IPS-NIHi11 (cell line): Measurements from ENCODE around the gene STXBP6.
"Not testable (repeated sequence)": the region's sequence is repeated elsewhere in the genome, so short reads cannot be mapped to it uniquely, and the experiment has no call there.

Experiments
- DNase-seq: peaks from one replicate; pipeline ENCODE4 v3.0.0; 2012; ENCODE audit warnings: mixed read lengths, low spot score

The STXBP6 gene

DNA sequence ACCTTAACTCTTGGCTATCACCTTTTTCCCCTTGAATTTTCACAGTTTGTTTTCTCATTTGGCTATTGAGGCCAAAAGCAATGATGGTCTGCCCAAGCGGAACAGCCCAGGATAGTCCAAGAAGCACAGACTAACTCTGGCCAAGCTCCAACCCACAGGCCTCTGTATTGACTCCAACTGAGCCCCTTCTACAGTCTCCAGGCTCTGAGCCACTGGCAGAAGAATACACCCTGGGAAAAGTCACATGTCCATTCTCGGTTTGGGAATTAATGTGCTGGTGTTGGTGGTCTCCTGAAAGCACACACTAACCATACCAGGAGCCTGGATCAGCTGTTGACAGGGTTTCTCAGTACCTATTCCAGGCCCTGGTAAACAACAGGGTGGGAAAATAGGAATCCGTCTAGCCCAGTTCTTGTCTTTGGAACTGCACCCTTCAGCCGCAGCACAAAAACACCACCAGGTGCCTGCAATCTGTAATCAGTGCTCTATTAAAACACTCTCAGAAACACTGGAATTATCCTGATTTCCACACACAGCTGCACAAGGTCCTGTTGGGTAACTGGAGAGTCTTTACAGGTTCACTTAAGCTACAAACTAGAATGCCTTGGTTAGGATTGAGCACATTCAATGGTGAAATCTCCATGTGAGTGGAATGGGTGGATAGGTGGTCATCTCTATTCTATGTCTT is 63.6 kb downstream of the STXBP6 start:
- no peak for DNase-seq

DNA sequence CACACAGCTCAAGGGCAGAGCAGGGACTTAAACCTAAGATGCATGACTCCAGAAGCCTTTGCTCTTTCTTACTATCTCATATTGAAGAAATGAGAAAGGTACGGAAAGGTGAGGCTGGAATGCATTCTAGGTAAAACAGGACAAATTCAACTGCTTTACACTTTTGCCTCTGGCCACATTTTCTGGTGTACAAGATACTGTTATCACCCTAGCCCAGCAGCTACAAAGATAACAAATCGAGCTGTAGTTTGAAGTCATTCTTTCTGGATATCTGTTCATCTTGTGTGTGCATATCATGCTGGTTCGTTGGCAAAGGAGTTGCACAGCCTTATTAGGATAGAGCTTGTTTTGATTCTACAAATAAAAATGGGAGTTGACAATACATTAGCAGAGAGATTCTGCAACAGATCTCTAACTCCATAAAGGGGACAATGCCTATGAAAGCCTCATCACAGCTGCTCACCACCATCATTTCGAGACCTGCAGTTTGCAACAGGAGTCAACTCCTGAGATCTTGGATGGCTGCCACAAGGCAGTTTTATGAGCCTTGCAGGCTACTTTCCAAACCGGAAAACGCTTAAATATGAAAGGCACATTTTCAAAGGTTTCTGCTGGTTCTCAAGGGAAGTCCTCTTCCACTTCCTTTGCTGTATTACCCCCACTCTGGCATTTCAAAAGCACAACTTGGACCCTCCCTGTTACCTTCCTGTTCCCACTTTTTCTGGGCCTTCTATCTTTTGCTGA is 64.9 kb downstream of the STXBP6 start:
- peak; percentile 26 for DNase-seq

DNA sequence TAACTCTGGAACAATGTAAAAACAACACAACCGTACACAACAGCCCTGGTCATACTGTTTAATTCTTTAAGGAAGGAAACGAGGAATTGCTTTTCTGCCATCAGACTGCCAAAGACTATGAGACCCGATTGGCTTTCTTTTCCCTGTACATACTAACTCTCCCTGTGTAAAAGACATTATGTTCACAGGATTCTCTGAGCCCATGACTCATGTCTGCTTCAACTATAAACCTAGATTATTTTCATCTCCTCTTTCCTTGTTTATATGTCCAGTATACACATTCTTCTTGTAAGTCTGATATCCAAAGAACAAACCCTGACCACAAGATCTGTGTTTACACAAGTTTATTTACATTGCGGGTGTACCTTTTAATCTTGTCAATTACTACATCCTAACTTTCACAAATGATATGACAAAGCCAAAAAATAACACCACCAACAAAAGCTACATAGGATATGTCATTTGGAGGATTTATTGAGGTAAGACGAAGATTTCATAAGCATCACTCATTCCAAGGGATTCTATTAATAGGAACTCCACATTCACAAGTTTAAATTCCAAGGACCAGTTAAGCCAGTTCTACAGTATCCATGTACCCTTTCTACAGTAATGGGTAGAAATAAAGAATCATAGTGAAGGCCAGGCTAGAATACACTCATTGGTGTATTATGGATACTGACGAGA is 67.3 kb downstream of the STXBP6 start:
- no peak for DNase-seq

DNA sequence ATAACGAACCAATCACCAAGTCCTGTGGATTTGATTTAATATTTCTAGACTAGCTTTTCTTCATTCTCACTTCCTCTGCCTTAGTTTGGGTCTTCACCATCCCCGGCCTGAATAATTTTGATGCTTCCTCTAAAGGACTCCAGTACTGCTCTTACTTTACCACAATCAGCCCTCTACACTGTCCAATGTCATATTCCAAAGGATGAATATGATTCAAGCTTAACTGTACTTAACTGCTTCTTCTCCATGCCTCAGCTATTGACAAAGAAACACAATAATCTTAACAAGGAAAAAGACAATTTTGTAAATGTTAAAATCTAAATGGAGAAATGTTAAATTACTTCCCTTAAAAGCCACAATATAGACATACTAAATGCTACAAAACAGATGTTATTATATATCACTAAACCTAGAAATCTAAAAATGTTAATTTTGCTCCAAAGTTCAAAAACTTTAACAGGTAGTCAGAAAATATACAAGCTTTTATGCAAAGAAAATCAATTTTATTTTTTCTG is 70.2 kb downstream of the STXBP6 start:
- DNase-seq = no peak

DNA sequence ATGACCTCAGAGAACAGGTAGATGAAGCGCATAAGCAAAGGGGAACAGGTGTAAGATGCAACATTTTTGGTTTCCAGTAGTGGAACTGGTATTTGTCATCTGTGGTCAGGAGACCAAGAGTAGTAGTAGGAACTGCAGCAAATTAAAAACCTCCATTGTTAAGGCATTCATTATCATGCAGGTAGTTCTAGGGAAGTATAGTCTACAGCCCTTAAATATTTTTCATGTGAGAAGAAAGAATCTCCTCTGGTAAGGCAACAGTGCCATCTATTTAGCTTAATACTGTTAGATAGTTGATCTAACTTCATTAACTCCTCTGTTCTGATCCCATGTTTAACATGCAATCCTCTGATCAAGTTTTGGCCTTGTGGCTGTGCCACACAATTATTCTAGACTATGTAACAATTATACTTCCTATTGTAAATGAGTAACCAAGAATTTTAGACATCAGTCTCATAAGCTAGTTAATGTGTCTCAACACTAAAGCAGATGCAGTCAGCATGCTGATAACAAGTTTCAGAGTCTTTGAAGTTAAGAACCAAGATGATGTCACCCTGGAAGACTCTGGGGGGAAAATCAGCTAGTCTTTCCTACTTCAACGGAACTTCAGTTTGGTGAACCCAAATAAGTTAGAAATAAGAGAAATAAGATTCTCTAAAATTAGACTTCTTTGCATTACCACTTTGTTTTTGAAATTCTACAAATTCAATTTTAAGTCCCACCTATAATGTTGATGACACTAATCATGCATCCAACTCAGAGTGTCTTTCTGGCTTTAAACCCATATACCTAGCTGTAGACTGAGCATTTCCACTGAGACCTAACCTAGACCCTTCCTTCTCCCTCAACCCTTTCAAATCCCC is 70.9 kb downstream of the STXBP6 start:
- DNase-seq = no peak

DNA sequence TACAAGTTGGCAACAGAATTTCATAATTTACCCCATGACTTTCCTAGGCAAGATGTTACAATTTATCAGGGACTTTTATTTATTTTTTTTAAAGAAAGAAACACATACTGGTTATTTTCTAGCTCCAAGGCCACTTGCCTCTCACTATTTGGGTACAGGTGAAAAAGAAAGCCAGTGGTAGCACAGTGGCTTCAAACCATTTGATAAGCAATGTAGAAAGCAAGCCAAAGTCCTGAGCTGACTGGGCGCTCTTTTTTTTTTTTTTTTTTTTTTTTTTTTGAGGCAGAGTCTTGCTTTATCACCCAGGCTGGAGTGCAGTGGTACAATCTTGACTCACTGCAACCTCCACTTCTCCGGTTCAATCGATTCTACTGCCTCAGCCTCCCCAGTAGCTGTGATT is 73.3 kb downstream of the STXBP6 start:
- no peak for DNase-seq

DNA sequence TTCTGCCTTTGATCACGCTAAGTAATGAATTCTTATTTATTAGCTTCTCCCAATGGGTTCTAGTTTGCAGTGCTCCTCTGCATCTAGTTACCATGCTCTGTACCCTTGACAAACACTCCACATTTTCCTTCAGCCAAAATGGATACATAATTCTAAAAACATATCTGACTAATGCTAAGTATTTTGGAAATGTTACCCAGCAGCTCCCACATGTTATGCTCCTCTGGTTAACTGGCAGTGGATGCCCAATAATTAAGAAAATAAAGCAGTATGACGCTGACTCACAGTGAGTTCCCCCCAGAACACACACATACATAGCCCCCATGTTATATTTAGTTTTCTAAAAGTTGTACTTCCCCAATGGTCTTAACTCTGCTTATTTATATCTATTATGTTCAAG is 74.6 kb downstream of the STXBP6 start:
- no peak for DNase-seq

DNA sequence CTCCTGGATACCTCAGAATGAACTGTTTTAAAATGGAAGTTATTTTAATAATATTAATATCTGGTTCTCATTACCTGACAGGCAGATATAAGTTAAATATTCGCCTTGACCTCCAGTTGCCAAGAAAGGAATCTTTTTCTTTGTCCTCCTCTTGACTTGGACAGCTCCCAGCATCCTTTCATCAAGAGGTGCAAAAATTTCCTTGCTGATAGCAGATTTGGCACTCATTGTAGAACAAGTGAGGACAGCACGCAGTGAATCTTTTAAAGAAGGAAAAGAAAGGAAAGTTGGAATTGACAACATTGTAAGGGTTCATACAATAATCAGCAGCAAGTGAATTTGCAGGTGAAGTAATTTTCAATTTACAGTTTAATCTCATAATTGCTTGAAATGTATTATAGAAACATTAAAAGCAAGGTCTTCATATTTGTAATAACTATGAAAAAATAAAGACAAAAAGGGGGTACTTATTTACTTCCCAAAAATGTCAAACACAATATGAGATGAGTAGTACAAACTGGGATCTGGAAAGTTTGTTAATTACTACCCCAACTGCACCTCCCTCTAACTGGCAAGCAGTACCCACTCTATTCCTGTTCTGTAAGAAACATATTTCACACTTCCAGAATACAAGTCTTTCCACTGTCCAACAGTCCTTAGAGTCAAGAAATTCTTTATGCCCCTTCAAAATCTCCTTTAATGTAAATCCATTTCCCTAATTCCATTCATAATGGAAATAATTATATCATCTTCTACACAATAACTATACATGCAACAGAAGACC is 75.2 kb downstream of the STXBP6 start:
- no peak for DNase-seq

DNA sequence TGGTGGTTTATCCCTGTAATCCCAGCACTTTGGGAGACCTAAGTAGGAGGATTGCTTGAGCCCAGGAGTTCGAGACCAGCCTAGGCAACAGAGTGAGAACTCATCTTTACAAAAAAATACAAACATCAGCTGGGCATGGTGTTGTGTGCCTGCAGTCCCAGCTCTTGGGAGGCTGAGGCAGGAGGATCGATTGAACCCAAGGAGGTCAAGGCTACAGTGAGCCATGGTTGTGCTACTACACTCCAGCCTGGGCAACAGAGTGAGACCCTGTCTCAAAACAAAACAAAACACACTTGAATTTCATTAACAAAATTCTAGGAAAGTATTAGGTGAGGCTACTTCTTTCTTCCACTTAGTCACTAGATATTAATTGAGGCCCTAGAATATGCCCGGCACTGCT is 77.1 kb downstream of the STXBP6 start:
- DNase-seq = no peak

DNA sequence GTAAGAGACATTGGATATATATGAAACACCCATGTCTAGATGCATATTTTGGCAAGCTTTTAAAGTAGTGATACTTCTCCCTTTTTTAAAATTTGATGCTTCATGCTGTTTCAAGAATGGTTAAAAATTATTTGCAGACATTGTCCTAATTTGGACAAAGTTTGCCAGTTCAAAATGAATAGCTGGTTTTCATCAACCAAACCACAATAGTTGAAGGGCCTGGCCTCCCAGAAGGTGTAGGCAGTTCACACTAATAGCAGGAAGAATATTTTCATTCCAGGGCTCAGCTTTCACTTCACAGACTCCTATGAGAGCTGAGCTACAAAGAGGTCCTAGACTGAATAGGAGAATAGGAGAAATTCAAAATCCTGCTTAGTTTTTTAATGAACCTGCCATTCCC is 78.7 kb downstream of the STXBP6 start:
- no peak for DNase-seq

DNA sequence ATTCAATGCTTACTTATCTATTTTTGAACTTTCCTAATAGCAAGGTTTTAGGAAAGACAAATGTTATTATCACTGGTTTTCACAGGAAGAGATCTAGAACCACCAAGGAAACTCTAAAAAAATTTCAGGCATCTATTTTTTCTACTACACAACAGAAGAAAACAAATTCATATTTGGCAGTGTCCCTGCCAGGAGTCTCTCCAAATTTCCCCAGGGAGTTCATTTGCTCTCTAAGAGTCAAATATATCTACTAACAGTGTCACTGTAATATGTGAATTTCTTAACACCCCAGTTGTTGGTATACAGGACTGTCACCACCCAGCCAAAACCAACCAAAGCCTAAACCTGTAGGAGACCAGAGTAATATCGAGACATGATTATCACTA is 83.4 kb downstream of the STXBP6 start:
- no peak for DNase-seq

DNA sequence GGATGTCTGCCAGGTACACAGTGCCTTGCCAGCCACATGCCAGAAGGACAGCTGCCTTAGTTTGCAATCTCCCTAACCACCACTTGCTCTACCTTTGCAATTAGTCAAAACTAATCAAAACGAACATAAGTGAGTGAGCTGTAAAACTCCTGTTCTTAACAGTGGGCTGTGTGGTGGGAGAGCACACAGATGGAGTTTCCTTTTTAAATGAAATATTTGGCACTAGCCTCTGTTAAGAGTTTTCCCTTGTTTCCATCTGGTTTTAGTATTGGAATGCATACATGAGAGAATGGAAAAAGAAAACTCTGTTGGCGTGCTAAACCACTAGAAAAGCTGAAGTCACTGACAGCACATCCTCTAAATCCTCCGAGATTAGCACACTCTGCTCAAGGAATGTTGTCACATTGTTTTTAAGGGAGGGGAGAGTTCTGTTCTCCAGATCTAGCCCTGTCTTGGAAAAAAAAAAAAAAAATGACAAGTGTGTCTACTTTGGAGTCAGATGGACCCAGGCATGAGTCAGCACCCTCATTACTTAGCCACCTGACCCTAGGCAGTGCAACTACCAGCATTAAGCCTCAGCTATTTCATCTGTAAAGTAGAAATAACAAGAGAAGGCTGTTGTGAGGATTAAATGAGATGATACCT is 83.9 kb downstream of the STXBP6 start:
- peak; percentile 23 for DNase-seq

DNA sequence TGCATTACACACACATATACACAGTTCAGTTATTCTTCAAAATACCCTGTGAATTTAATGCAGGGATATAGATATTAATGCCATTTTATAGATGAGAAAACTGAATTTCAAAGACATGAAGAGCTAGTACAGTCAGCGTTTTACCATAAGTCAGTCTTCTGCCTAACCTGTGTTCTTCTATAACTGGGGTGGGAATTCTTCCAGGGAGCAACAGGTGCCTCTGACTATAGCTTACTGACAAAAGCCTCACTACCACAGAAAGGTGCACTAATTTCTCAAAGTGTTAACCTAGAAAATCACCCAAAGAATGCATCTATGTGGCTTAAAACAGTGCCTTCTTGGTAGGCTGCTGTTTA is 84.4 kb downstream of the STXBP6 start:
- DNase-seq = no peak

DNA sequence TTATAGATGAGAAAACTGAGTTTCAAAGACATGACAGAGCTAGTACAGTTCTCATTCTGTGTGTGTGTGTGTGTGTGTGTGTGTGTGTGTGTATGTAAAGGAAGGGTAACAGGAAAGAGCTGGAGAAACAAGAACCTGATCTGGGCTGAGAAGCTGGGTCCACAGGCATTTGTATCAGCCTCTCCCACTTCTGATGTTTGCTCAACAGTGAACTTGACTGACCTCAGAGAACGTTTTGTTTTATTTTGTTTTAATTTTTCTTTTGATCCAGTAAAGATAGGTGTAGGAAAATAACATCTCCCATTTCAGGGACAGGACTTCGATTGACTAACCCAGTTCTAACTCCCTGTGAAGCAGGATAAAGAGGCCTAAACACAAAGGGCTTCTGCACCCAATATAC is 85.4 kb downstream of the STXBP6 start:
- no peak for DNase-seq

DNA sequence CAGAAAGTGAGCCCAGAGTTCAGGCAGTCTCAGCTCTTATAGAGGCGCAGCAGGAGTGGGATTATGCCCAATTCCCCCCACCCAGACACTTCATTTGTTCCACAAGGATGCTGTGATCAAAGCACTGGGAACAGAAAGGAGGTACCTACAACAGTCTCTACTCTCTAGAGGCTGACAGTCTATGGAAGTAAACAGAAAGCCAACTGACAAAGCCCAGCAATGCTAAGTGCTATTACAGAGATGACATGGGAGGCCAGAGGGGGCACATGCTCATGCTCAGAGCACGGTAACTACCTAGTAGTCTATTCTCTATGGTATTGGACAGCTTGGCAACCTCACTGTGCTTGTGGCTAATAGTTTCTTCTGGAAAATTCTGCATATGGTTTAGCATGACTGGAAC is 85.9 kb downstream of the STXBP6 start:
- DNase-seq = no peak

DNA sequence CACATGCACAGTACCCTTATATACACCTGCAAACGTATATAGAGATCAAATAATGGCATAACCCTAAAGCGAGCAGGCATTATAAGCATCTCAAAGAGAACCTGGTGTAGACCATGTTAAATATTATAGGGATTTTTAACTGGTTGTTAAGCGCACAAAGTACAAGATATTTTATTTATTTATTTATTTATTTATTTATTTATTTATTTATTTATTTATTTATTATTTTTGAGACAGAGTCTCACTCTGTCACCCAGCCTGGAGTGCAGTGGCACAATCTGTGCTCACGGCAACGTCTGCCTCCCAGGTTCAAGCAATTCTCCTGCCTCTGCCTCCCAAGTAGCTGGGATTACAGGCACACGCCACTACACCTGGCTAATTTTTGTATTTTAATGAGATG is 87.8 kb downstream of the STXBP6 start:
- DNase-seq = not testable (repeated sequence)

DNA sequence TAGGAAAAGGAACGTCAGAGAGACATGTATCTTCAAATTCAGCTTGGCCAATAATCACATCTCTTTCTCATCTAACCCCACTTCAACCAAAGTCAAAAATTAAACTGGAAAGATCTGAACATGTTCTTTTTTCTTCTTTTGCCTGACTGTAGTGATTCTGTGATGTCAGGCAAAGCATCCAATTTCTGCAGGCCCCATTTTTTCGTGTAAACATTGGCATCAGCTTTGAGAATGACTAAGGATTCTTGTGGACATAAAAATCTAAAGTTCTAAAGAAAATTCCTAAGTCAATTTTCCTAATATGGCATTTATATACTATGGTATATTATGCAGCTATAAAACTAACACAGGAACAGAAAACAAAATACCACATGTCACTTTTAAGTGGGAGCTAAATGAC is 89.1 kb downstream of the STXBP6 start:
- no peak for DNase-seq

DNA sequence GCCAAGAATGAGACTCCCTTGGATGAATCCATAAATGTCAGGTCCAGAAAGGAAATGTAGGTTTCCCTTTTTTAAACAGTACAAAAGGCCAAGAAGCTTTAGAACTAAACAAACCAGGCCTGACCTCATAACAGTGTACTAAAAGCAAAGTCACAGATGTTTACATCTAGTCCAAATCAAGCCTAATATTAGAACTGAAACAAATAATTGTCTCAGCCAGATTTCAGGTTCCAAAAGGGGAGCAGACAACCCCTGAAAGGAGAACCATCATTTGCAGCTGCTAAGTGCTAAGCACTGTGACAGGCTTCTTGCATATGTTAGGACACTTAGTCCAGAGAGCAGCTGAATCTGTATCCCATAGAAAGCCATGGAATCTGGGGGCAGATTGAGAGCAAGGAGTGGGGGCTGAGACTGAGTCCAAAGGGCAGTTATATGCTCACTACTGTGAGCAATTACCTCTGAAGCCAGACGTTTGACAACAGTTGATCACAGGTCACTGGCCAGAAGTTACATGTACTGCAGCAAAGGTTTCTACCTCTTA is 90.1 kb downstream of the STXBP6 start:
- DNase-seq = no peak

DNA sequence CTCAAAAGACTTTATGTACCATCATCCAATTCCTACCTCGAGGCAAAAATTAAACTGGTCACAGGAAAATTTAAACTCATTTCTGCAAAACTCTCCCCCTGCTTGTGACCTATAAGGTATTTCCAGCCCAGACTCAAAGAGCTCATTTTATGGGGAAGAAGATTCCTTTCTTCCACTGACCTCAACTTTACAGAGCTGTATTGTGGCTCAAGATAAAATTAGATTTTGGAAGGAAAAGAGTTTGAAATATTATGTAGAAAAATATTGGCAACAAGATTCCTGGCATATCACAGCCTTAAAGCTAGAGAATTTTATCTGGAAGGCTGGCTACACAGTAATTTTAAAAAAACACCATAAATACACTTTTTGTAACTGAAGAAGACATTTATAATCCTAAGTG is 91.7 kb downstream of the STXBP6 start:
- no peak for DNase-seq

DNA sequence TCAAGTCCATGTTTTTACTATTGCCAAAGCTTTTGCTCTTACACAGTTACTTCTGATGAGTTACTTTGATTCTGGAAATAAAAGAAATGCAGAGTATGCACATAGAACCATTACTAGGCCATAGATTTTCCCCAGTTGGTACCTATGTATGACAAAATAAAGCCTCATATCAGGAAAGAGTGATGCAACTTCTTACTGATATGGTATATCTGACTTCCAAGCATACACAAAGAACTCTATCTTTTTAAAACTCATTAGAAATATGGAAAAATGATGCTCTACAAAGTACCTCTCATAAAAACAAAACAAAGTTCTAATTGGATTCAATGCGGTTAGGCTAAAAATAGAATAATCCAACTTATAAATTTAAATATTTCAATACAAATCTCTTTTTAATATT is 92.1 kb downstream of the STXBP6 start:
- no peak for DNase-seq

DNA sequence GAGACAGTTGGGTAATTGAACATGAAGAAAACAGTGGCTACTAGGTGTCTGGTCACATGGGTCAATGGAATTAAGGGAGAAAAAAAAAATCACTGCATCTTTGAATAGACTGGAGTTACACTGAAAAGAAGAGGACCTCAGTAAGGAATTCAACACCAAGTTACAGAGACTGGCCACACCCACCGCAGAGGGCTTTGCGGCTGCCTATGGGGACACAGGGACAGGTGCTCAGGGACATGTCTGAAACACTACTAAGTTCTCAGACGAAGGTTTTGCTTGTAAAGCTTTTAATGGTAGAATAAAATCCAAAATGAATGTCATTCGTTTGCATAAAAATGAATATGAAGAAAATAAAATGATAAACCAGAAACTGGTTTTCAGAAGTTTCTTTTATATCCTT is 93.8 kb downstream of the STXBP6 start:
- DNase-seq = no peak
